Body of pancreas (tissue), 4 donors: ENCODE data around the gene MAT2A.

Experiments
- POLR2A ChIP-seq, 3 donors: fragments of 450-650 bp; IDR thresholded peaks; one replicate each; pipeline ENCODE4 v1.6.1; 2016; ENCODE audit warnings: antibody characterized with exemption in 3 of 3, mild to moderate bottlenecking in 2 of 3
- TF ChIP-seq, protein P1 (sequence below), 7 experiments: fragments of 450-650 bp in 4 of 7; fragments of 200-600 bp in 3 of 7; sonication (generic) in 3 of 7; IDR thresholded peaks; one replicate each; pipeline ENCODE4 v1.5.1; 2016 to 2019; ENCODE audit warnings: antibody characterized with exemption in 7 of 7

DNA sequence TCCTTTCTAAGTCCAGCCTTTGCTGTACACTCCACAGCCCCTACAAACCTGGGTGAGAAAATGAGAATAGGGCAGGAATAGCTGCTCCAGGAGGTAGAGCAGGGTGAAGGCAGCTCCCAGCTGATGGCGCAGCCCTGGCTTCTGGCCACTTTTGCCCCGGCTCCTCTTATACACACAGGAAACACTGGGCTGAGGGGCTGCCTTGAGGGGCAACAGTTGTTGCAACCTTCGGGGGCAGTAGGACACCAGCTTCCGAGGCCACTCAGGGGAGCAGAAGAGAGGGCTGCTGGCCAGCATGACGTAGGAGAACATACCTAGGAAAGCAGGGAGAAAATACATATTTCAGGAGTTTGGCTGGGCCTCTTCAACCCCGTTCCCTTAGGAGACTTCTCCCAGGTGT, 14.2 kb downstream of the MAT2A start:
- TF ChIP-seq, protein P1, sequence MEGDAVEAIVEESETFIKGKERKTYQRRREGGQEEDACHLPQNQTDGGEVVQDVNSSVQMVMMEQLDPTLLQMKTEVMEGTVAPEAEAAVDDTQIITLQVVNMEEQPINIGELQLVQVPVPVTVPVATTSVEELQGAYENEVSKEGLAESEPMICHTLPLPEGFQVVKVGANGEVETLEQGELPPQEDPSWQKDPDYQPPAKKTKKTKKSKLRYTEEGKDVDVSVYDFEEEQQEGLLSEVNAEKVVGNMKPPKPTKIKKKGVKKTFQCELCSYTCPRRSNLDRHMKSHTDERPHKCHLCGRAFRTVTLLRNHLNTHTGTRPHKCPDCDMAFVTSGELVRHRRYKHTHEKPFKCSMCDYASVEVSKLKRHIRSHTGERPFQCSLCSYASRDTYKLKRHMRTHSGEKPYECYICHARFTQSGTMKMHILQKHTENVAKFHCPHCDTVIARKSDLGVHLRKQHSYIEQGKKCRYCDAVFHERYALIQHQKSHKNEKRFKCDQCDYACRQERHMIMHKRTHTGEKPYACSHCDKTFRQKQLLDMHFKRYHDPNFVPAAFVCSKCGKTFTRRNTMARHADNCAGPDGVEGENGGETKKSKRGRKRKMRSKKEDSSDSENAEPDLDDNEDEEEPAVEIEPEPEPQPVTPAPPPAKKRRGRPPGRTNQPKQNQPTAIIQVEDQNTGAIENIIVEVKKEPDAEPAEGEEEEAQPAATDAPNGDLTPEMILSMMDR (IDR thresholded peaks at IDR 0.05) = no peak
- TF ChIP-seq POLR2A (IDR thresholded peaks at IDR 0.05) = no peak
